ENCODE data around the gene SPHK1. TPM values are rescaled to one million over a fixed set of nuclear protein-coding genes. Genes with fewer than 3 reads are reported as not detected.

The SPHK1 gene
- total RNA-seq, 4 donors from 2014 or later, result 9.7 to 35.6 (median 18.3) TPM

GRCh38 chr17:76360461-76360860, 23.9 kb upstream of the SPHK1 start:
- no peak overlapping the region for H3K4me3 ChIP-seq (ENCODE audit: low read depth, poor library complexity, severe bottlenecking)
- 50 to 57% methylated on average over 2 of the region's 2 CpGs for WGBS, 2 donors
- TF ChIP-seq POLR2A (IDR thresholded peaks at IDR 0.05) (no peak), CTCF (IDR thresholded peaks at IDR 0.05) (no peak)
- intact Hi-C loops (cut with DNase I; ENCODE audit: low total_unique reads), result no loop called here
- DNase-seq (ENCODE audit: low spot score in 2 of 2), result no peak

DNA sequence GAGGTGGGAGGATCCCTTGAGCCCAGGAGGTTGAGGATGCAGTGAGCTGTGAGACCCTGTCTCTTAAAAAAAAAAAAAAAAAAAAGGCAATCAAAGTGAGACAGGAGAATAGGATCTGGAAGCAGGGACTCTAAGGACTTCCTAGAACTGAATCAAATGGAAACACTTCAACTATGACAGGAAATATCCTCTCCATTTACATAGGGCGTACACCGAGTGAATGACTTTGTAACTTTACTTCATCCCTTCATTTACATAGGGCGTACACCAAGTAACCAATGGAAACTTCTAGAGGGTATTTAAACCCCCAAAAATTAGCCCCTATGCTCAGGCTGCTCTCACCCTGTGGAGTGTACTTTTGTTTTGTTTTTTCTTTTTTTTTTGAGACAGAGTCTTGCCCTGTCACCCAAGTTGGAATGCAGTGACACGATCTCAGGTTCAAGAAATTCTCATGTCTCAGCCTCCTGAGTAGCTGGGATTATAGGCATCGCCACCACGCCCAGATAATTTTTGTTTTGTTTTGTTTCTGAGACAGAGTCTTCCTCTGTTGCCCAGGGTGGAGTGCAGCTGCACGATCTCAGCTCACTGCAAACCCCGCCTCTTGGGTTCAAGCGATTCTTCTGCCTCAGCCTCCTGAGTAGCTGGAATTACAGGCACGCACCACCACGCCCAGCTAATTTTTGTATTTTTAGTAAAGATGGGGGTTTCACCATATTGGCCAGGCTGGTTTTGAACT, 21.1 kb upstream of the SPHK1 start:
- intact Hi-C loops (cut with DNase I; ENCODE audit: low total_unique reads), result no loop called here
- 63 to 65% methylated on average over 11 of the region's 11 CpGs for WGBS, 2 donors
- H3K4me3 ChIP-seq (ENCODE audit: low read depth, poor library complexity, severe bottlenecking), result no peak overlapping the region
- TF ChIP-seq CTCF (IDR thresholded peaks at IDR 0.05) (no peak), POLR2A (IDR thresholded peaks at IDR 0.05) (no peak)
- DNase-seq (ENCODE audit: low spot score in 2 of 2), result no peak

DNA sequence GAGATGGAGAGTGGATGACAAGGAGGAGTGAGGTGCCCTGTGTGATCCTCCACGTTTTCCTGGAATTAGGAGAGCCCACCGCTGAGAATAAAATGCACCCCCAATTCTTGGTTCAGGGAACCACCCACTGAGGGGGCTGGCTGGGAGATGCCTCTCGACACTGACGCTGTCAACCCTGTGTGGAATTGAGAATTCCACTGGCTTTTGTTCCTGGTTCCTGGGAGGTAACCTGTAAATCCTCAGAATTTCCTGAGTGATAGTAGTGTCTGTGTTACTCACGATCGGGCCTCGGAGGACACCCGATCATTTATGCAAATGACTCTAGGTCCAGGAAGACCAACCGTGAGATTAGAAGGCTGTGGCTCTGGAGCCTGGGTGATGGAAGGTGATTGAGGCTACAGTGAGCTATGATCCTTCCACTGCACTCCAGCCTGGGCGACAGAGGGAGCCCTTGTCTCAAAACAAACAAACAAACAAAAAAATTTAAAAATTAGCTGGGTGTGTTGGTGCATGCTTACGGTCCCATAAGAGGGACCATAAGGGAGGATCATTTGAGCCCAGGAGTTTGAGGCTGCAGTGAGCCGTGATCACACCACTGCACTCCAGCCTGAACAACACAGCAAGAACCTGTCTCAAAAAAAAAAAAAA, 19.0 kb upstream of the SPHK1 start:
- no peak for DNase-seq (ENCODE audit: low spot score in 2 of 2)
- H3K4me3 ChIP-seq (ENCODE audit: low read depth, poor library complexity, severe bottlenecking), result no peak overlapping the region
- TF ChIP-seq CTCF (IDR thresholded peaks at IDR 0.05) (no peak), POLR2A (IDR thresholded peaks at IDR 0.05) (no peak)
- WGBS, 2 donors, result 41 to 61% methylated on average over 12 of the region's 12 CpGs
- intact Hi-C loops (cut with DNase I; ENCODE audit: low total_unique reads), result no loop called here

DNA sequence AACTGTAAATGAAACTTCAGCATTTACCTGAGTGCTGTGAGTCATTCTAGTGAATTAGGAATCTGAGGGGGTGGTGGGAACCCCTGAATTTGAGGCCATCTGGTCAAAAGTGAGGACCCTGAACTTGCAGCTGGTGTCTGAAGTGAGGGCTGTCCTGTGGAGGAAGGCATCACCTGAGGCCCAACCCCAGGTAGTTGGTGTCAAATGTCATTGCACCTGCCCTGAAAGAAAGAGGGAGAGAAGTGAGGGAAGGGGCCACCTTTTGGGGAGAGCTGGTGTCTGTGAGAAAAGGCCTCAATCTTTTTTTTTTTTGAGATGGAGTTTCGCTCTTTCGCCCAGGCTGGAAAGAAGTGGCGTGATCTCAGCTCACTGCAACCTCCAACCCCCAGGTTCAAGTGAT, 18.2 kb upstream of the SPHK1 start:
- H3K4me3 ChIP-seq (ENCODE audit: low read depth, poor library complexity, severe bottlenecking), result no peak overlapping the region
- WGBS, 2 donors, result 90 to 100% methylated on average over 3 of the region's 3 CpGs
- no peak for DNase-seq (ENCODE audit: low spot score in 2 of 2)
- intact Hi-C loops (cut with DNase I; ENCODE audit: low total_unique reads), result no loop called here
- TF ChIP-seq CTCF (IDR thresholded peaks at IDR 0.05) (no peak), POLR2A (IDR thresholded peaks at IDR 0.05) (no peak)

GRCh38 chr17:76367642-76368041, 16.8 kb upstream of the SPHK1 start:
- no peak for TF ChIP-seq CTCF (IDR thresholded peaks at IDR 0.05)
- TF ChIP-seq POLR2A (IDR thresholded peaks at IDR 0.05), result no peak
- no peak for DNase-seq (ENCODE audit: low spot score in 2 of 2)
- 64 to 68% methylated on average over 5 to 6 of the region's 6 CpGs for WGBS, 2 donors
- intact Hi-C loops (cut with DNase I; ENCODE audit: low total_unique reads), result no loop called here
- H3K4me3 ChIP-seq (ENCODE audit: low read depth, poor library complexity, severe bottlenecking), result no peak overlapping the region

Measured in lower leg skin (tissue), 4 donors.